Measurements from ENCODE around the gene YPEL3. TPM values are rescaled to one million over a fixed set of nuclear protein-coding genes. Genes with fewer than 3 reads are reported as not detected.
A peak's percentile ranks its signal among the peaks of the same experiment; 100 is the strongest.

Gene YPEL3
- total RNA-seq, 2 donors from 2014 or later: 42.0 to 57.2 TPM

DNA sequence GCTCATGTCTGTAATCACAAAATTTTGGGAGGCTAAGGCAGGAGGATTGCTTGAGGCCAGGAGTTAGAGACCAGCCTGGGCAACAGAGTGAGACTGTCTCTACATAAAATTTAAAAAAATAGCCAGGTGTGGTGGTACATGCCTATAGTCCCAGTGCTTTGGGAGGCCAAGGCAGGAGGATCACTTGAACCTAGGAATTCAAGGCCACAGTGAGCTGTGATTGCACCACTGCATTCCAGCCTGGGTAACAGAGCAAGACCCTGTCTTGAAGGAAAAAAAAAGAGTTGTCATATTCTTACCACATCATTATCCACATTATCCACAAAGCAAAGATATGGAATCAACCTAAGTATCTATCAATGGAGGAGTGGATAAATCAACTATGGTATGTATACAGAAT lies 48.0 kb upstream of the YPEL3 start:
- H3K27ac Mint-ChIP-seq: no peak overlapping the region
- TF ChIP-seq, protein P1, sequence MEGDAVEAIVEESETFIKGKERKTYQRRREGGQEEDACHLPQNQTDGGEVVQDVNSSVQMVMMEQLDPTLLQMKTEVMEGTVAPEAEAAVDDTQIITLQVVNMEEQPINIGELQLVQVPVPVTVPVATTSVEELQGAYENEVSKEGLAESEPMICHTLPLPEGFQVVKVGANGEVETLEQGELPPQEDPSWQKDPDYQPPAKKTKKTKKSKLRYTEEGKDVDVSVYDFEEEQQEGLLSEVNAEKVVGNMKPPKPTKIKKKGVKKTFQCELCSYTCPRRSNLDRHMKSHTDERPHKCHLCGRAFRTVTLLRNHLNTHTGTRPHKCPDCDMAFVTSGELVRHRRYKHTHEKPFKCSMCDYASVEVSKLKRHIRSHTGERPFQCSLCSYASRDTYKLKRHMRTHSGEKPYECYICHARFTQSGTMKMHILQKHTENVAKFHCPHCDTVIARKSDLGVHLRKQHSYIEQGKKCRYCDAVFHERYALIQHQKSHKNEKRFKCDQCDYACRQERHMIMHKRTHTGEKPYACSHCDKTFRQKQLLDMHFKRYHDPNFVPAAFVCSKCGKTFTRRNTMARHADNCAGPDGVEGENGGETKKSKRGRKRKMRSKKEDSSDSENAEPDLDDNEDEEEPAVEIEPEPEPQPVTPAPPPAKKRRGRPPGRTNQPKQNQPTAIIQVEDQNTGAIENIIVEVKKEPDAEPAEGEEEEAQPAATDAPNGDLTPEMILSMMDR (conservative IDR thresholded peaks at IDR 0.05): no peak
- no peaks in the 10 kb centered on the region for H3K36me3 ChIP-seq (ENCODE audit: control insufficient read depth, insufficient read depth, low read length)
- no peak overlapping the region for H3K4me3 ChIP-seq (ENCODE audit: low read length)
- H3K27me3 Mint-ChIP-seq (ENCODE audit: insufficient read depth): no peaks in the 10 kb centered on the region
- peaks cover 6% of the 10 kb centered on the region for H3K4me1 Mint-ChIP-seq
- no peak overlapping the region for H3K27ac ChIP-seq (ENCODE audit: low read depth, low read length)
- H3K27me3 ChIP-seq (ENCODE audit: control insufficient read depth, insufficient read depth, low read length, poor library complexity, severe bottlenecking): no peaks in the 10 kb centered on the region
- no peak for DNase-seq
- H3K9me3 Mint-ChIP-seq: peaks cover 6% of the 10 kb centered on the region
- no peak overlapping the region for H3K9ac ChIP-seq (ENCODE audit: extremely low read depth, low read length, poor library complexity, severe bottlenecking)
- H3K9me3 ChIP-seq (ENCODE audit: control insufficient read depth, low read length): peaks cover 5% of the 10 kb centered on the region
- H3K4me3 Mint-ChIP-seq: no peak overlapping the region
- H3K4me1 ChIP-seq (ENCODE audit: control insufficient read depth, insufficient read depth, low read length): no peaks in the 10 kb centered on the region
- H3K36me3 Mint-ChIP-seq (ENCODE audit: low read depth): no peaks in the 10 kb centered on the region

DNA sequence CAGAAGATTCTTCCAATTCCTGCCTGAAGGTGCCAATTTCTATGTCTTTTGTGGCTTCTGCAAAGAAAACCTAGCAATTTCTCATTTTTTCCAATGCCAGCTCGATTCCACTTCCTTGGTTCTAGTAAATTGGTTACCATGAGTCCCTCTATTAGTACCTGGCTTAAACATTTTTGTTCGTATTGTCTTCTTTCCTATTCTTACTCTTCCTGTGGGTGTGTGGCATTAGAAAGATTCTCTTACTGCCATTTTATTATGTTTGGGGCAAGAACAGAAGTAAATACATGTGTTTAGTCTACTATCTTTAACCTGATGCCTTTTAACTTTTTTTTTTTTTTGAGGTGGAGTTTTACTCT lies 47.3 kb upstream of the YPEL3 start:
- H3K4me1 Mint-ChIP-seq: peaks cover 6% of the 10 kb centered on the region
- H3K27me3 ChIP-seq (ENCODE audit: control insufficient read depth, insufficient read depth, low read length, poor library complexity, severe bottlenecking): no peaks in the 10 kb centered on the region
- no peak overlapping the region for H3K27ac Mint-ChIP-seq
- H3K36me3 Mint-ChIP-seq (ENCODE audit: low read depth): no peaks in the 10 kb centered on the region
- H3K4me1 ChIP-seq (ENCODE audit: control insufficient read depth, insufficient read depth, low read length): no peaks in the 10 kb centered on the region
- H3K9me3 ChIP-seq (ENCODE audit: control insufficient read depth, low read length): no peaks in the 10 kb centered on the region
- no peaks in the 10 kb centered on the region for H3K9me3 Mint-ChIP-seq
- no peak for DNase-seq
- H3K9ac ChIP-seq (ENCODE audit: extremely low read depth, low read length, poor library complexity, severe bottlenecking): no peak overlapping the region
- H3K27me3 Mint-ChIP-seq (ENCODE audit: insufficient read depth): no peaks in the 10 kb centered on the region
- H3K36me3 ChIP-seq (ENCODE audit: control insufficient read depth, insufficient read depth, low read length): no peaks in the 10 kb centered on the region
- no peak overlapping the region for H3K4me3 ChIP-seq (ENCODE audit: low read length)
- 82 to 90% methylated on average over 1 to 2 of the region's 2 CpGs for WGBS, 2 experiments (ENCODE audit: insufficient coverage in 1 of 2, insufficient read length in 1 of 2)
- H3K27ac ChIP-seq (ENCODE audit: low read depth, low read length): no peak overlapping the region
- TF ChIP-seq, protein P1 (conservative IDR thresholded peaks at IDR 0.05): no peak
- no peak overlapping the region for H3K4me3 Mint-ChIP-seq

DNA sequence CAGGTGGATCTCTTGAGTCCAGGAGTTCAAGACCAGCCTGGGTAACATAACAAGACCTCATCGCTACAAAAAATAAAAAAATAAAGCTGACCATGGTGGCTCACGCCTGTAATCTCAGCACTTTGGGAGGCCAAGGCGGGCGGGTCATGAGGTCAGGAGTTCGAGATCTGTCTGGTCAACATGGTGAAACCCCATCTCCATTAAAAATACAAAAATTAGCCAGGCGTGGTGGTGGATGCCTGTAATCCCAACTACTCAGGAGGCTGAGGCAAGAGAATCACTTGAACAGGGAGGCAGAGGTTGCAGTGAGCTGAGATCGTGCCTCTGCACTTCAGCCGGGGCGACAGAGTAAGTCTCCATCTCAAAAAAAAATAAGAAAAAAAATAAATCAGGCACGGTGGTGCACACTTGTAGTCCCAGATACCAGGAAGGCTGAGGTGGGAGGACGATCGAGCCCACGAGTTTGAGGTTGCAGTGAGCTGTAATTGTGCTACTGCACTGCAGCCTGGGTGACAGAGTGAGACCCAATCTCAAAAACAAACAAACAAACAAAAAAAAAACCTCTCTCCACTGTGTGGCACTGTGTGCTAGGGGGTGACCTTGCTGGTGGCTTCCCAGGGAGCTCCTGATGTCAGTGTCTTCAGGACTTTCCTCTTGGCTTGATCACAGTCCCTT lies 46.8 kb upstream of the YPEL3 start:
- Histone ChIP-seq H3K9me3 (ENCODE audit: control insufficient read depth, low read length) (no peaks in the 10 kb centered on the region), H3K27ac (ENCODE audit: low read depth, low read length) (no peak overlapping the region), H3K9ac (ENCODE audit: extremely low read depth, low read length, poor library complexity, severe bottlenecking) (no peak overlapping the region), H3K4me3 (ENCODE audit: low read length) (no peak overlapping the region), H3K27me3 (ENCODE audit: control insufficient read depth, insufficient read depth, low read length, poor library complexity, severe bottlenecking) (no peaks in the 10 kb centered on the region), H3K36me3 (ENCODE audit: control insufficient read depth, insufficient read depth, low read length) (no peaks in the 10 kb centered on the region), H3K4me1 (ENCODE audit: control insufficient read depth, insufficient read depth, low read length) (no peaks in the 10 kb centered on the region)
- H3K4me3 Mint-ChIP-seq: no peak overlapping the region
- no peaks in the 10 kb centered on the region for H3K27me3 Mint-ChIP-seq (ENCODE audit: insufficient read depth)
- TF ChIP-seq, protein P1 (conservative IDR thresholded peaks at IDR 0.05): peak; percentile 57
- peaks cover 6% of the 10 kb centered on the region for H3K4me1 Mint-ChIP-seq
- DNase-seq: peak; percentile 54
- H3K36me3 Mint-ChIP-seq (ENCODE audit: low read depth): no peaks in the 10 kb centered on the region
- 80 to 91% methylated on average over 12 to 13 of the region's 13 CpGs for WGBS, 2 experiments (ENCODE audit: insufficient coverage in 1 of 2, insufficient read length in 1 of 2)
- H3K27ac Mint-ChIP-seq: no peak overlapping the region
- no peaks in the 10 kb centered on the region for H3K9me3 Mint-ChIP-seq
